Measurements from ENCODE around the gene FECH.

Gene FECH

GRCh38 chr18:57627488-57627887, 41.0 kb upstream of the FECH start:
- H3K9ac ChIP-seq (ENCODE audit: low read length) = no peak overlapping the region
- no peaks in the 10 kb centered on the region for H4K20me1 ChIP-seq (ENCODE audit: low read depth, low read length)
- H2AFZ ChIP-seq (ENCODE audit: low read depth, low read length, severe bottlenecking) = no peak overlapping the region
- peaks cover 14% of the 10 kb centered on the region for H3F3A ChIP-seq (ENCODE audit: insufficient read depth)
- no peak overlapping the region for H3K4me3 ChIP-seq (ENCODE audit: insufficient read depth, low read length, poor library complexity, severe bottlenecking)
- no peak overlapping the region for H3K27ac ChIP-seq (ENCODE audit: low read depth, low read length)
- H3K4me2 ChIP-seq (ENCODE audit: low read depth, low read length, poor library complexity, severe bottlenecking) = no peak overlapping the region
- no peaks in the 10 kb centered on the region for H3K9me2 ChIP-seq (replicated peaks; ENCODE audit: insufficient read depth, low read length)
- H3K36me3 ChIP-seq (ENCODE audit: low read length) = no peaks in the 10 kb centered on the region
- no peak for TF ChIP-seq EZH2phosphoT487 (conservative IDR thresholded peaks at IDR 0.05; ENCODE audit: low read length)
- TF ChIP-seq, protein P1, sequence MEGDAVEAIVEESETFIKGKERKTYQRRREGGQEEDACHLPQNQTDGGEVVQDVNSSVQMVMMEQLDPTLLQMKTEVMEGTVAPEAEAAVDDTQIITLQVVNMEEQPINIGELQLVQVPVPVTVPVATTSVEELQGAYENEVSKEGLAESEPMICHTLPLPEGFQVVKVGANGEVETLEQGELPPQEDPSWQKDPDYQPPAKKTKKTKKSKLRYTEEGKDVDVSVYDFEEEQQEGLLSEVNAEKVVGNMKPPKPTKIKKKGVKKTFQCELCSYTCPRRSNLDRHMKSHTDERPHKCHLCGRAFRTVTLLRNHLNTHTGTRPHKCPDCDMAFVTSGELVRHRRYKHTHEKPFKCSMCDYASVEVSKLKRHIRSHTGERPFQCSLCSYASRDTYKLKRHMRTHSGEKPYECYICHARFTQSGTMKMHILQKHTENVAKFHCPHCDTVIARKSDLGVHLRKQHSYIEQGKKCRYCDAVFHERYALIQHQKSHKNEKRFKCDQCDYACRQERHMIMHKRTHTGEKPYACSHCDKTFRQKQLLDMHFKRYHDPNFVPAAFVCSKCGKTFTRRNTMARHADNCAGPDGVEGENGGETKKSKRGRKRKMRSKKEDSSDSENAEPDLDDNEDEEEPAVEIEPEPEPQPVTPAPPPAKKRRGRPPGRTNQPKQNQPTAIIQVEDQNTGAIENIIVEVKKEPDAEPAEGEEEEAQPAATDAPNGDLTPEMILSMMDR (IDR thresholded peaks at IDR 0.05; ENCODE audit: insufficient read depth, low read length, poor library complexity, severe bottlenecking) = no peak
- no peaks in the 10 kb centered on the region for H3K9me3 ChIP-seq (ENCODE audit: insufficient read depth, low read length)
- peaks cover 16% of the 10 kb centered on the region for H3K79me2 ChIP-seq (ENCODE audit: insufficient read depth, low read length)
- no peaks in the 10 kb centered on the region for H3K27me3 ChIP-seq (ENCODE audit: low read length)

DNA sequence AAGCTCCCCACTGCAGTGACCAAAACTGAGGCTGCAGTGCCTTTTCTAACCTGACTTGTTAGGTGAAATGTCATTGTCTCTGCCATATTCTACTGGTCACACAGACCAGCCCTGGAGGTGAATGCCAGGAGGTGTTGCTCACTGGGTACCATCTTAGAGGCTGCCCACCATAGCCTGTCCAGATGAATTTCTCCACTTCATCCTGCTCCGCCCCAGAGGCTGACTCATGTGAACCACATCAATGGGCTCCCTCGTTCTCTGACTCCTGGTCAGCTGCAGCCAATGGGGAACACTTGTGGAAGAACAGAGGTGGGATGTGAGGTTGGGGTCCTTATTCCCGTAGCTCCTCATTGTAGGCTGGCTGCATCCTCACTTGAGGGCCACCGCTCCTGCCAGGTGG, 38.5 kb upstream of the FECH start:
- Histone ChIP-seq H3K27ac (ENCODE audit: low read depth, low read length) (no peak overlapping the region), H3F3A (ENCODE audit: insufficient read depth) (no peaks in the 10 kb centered on the region; the same call in 1 of the 2 replicates), H3K36me3 (ENCODE audit: low read length) (no peaks in the 10 kb centered on the region), H3K79me2 (ENCODE audit: insufficient read depth, low read length) (peaks cover 17% of the 10 kb centered on the region), H3K27me3 (ENCODE audit: low read length) (no peaks in the 10 kb centered on the region), H3K4me2 (ENCODE audit: low read depth, low read length, poor library complexity, severe bottlenecking) (no peak overlapping the region), H4K20me1 (ENCODE audit: low read depth, low read length) (no peaks in the 10 kb centered on the region), H3K4me3 (ENCODE audit: insufficient read depth, low read length, poor library complexity, severe bottlenecking) (no peak overlapping the region), H3K9me2 (replicated peaks; ENCODE audit: insufficient read depth, low read length) (no peaks in the 10 kb centered on the region), H3K9me3 (ENCODE audit: insufficient read depth, low read length) (no peaks in the 10 kb centered on the region), H3K9ac (ENCODE audit: low read length) (no peak overlapping the region), H2AFZ (ENCODE audit: low read depth, low read length, severe bottlenecking) (no peak overlapping the region)
- TF ChIP-seq, protein P1 (IDR thresholded peaks at IDR 0.05; ENCODE audit: insufficient read depth, low read length, poor library complexity, severe bottlenecking) = no peak
- no peak for TF ChIP-seq EZH2phosphoT487 (conservative IDR thresholded peaks at IDR 0.05; ENCODE audit: low read length)

GRCh38 chr18:57621246-57621604, 34.7 kb upstream of the FECH start:
- peak overlapping the region; percentile 53 for H3K27ac ChIP-seq (ENCODE audit: low read depth, low read length)
- H3K9me2 ChIP-seq (replicated peaks; ENCODE audit: insufficient read depth, low read length) = no peaks in the 10 kb centered on the region
- H3K9me3 ChIP-seq (ENCODE audit: insufficient read depth, low read length) = no peaks in the 10 kb centered on the region
- no peaks in the 10 kb centered on the region for H3K27me3 ChIP-seq (ENCODE audit: low read length)
- peak overlapping the region; percentile 77 for H3K4me2 ChIP-seq (ENCODE audit: low read depth, low read length, poor library complexity, severe bottlenecking)
- peaks cover 13% of the 10 kb centered on the region; the same call in 1 of the 2 replicates for H3K36me3 ChIP-seq (ENCODE audit: low read length)
- peak overlapping the region; percentile 25 for H2AFZ ChIP-seq (ENCODE audit: low read depth, low read length, severe bottlenecking)
- peaks cover 48% of the 10 kb centered on the region for H3K79me2 ChIP-seq (ENCODE audit: insufficient read depth, low read length)
- peak overlapping the region; percentile 84 for H3K4me3 ChIP-seq (ENCODE audit: insufficient read depth, low read length, poor library complexity, severe bottlenecking)
- H3K9ac ChIP-seq (ENCODE audit: low read length) = peak overlapping the region; percentile 79
- TF ChIP-seq, protein P1 (IDR thresholded peaks at IDR 0.05; ENCODE audit: insufficient read depth, low read length, poor library complexity, severe bottlenecking) = no peak
- no peak for TF ChIP-seq EZH2phosphoT487 (conservative IDR thresholded peaks at IDR 0.05; ENCODE audit: low read length)
- no peaks in the 10 kb centered on the region for H4K20me1 ChIP-seq (ENCODE audit: low read depth, low read length)
- no peaks in the 10 kb centered on the region for H3F3A ChIP-seq (ENCODE audit: insufficient read depth)
